NCI-H82 treated with DMSO at 0.1 percent for 48 hours (cell line): ENCODE measurements around the gene EFCAB6.

Experiments used
- DNase-seq: peaks from one replicate; lab custom pipeline; 2025; ENCODE audit not compliant: unreplicated experiment; lab: John Stamatoyannopoulos, UW

Gene EFCAB6

DNA sequence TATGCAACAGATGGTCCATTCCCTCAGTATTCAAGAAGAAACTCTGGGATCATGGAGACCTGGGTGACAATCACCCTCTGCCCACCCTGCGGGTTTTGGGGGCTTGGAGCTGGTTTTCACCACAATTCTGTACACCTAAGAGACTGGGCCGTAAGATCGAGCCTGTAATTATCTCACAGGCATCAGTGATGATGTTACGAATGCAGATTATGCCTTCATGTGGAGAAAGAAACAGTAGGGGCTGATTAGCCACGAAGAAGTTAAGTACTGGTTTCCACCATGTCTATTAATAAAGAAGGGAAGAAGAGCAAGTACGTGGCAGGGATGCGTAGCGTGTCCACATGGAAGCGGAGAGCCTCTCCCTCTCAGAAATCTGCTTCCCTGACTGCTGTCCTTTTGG is 5.3 kb upstream of the EFCAB6 start:
- no peak for DNase-seq

GRCh38 chr22:43814264-43814663 is 2.2 kb upstream of the EFCAB6 start:
- DNase-seq = no peak

GRCh38 chr22:43812890-43813289 is 785 bp upstream of the EFCAB6 start:
- no peak for DNase-seq

GRCh38 chr22:43811777-43812148 is 342 bp downstream of the EFCAB6 start:
- DNase-seq = no peak

DNA sequence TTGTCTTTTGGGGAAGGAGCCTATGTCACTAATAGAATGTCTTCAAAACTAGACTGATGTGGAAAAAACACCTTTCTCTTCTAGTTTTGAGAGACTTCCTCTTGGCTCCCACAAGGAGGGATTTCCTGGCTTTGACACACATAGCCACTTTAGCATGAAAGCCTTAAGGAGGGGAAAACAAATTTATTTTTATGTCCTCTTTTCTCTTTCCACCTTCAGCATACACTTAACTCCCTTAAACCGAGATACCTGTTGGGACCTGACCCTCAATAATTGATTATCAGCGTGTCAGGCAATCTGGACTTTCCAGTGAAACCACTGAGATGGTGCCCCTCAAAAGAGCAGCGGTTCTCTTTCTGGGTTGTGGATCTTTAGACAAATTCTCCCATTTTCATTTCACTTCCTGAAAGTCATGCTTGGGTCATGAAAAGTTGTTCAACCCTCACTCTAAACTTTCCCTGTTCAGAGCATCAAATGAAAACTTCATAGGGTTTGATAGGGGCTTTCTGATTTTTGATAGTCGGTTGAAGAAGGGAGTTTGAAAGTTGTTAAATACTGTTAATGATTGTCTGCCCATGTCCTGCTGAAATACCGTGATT is 9.1 kb downstream of the EFCAB6 start:
- DNase-seq = no peak

GRCh38 chr22:43800970-43801369 is 11.1 kb downstream of the EFCAB6 start:
- no peak for DNase-seq

- DNase-seq = no peak
Measured at GRCh38 chr22:43798492-43798891, 13.6 kb downstream of the EFCAB6 start.

GRCh38 chr22:43796567-43796966 is 15.5 kb downstream of the EFCAB6 start:
- no peak for DNase-seq

DNA sequence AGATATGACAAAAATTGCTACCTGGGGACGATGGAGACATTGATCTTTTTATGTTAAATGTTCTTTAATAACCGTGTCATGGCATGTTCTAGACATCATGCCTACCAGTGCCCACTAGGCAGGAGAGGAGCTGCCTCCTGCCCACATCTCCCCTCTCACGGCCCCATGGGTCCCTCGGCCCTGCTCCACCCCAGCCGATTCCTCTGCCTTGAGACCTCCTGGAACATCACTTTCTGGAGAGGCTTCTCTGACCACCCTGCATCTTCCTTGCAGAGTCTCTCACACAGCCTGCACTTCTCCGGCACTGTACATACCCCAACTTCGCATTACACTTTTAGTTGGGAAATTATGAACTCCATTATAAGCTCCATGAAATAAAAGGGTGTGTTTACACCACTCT is 16.8 kb downstream of the EFCAB6 start:
- no peak for DNase-seq

- DNase-seq = no peak
Measured at GRCh38 chr22:43792905-43793304, 19.2 kb downstream of the EFCAB6 start.

DNA sequence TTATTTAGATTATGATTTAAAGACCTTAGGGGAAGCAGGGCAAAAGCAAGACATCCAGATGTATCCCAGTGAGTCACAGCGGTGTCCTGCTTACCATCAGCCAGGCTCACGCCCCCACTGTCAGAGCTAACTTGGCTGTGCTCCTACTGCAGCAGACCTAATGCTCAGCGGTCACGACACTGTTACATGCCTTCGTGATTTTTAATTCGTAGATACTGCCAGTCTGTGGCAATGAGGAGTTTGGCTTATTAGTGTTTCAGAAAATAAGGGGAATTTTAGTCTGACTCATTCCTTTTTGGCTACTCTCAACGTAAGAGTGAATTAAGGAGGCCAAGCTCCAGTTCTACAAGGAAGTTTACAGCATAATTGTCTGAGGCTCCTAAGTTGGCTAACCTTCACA is 22.7 kb downstream of the EFCAB6 start:
- DNase-seq = no peak

DNA sequence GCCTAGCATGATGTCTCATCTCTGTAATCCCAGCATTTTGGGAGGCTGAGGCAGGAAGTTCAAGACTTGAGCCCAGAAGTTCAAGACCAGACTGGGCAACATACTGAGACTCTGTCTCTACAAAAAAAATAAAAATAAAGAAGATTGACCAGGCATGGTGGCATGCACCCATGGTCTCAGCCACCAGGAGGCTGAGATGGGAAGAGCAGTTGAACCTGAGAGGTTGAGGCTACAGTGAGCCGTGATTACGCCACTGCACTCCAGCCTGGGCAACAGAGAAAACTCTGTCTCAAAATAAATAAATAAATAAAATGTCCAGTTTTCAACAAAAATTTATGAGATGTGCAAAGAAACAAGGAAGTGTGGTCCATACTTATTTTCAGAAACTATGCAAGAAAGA is 28.3 kb downstream of the EFCAB6 start:
- DNase-seq = no peak

GRCh38 chr22:43782448-43782847 is 29.7 kb downstream of the EFCAB6 start:
- DNase-seq = no peak

DNA sequence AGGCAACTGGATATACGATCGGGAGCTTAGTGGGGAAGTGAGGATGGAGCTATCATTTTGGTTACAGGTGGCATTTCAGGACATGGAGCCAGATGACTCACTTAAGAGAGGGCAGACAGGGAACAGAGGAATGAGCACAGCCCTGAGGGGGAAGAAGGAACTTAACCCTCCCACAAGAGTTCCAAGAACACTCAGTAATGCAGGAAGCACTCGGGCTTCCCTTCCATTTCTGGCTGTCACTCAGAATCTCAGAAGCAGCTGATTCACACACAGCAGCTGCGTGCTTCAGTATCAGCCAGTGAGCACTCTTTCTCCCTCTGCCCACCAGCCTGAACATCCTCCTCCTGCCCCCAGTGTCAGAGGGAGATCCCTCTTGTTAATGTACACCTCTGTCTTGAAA is 34.8 kb downstream of the EFCAB6 start:
- DNase-seq = no peak

DNA sequence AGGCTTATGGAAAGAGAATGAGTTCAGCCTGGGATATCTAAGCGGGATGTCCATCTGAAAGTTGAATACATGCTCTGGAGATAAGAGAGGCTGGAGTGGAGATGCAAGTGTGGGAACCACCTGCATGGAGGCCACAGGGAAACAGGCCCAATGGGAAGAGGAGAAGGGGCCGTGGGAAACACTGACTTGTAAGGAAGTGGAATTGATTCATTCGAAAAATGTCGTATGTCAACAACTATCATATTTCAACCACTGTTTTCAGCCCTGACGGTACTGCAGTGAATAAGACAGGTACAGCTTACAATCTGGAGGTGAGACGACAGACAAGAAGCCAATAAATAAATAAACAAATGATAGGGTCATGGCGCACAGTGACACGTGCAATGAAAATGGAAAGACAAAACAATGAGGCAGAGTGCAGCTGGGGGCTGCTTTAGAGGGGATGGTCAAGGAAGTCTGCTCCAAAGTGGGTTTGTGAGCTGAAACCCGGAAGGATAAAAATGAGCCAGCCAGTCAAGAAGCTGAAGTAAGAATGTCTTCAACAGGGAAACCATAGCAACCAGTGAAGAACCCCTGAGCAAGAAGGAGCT is 35.9 kb downstream of the EFCAB6 start:
- no peak for DNase-seq

GRCh38 chr22:43774318-43774915 is 37.7 kb downstream of the EFCAB6 start:
- no peak for DNase-seq

DNA sequence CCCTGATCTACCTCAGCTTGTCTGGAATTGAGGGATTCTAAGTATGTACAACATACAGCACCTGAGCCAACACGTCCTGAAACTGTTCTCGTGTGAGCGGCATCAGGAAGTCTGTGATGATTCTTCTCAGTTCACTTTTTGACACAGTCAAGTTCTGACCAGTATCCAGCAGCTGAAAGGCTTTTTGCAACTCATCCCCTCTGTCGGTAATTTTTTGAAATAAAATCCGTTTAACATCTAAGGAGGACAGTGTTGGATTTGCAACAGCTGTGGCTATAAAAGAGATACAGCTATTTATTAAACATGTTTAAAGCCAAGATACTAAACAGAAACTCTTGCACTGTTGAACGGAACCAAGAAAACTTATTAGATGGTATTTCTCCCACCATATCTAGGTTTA is 39.3 kb downstream of the EFCAB6 start:
- DNase-seq = no peak

GRCh38 chr22:43755452-43755851 is 56.7 kb downstream of the EFCAB6 start:
- DNase-seq = no peak

DNA sequence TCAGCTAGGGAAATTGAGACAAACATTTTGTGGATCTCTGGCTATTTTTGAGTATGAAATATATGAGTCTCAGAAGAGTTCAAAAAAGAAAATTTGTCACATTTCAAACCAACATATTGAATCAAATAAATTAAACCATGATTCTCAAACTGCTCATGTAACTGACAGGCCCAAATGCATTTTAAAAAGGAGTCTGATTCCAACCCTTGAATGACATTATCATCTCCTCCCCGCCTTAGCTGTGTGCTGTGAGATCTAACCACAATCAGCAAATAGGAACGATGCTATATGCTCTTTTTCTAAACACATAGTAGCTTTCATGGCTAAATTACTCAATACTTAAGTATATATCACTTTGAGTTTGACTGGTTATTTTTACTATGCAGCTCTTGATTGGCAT is 57.1 kb downstream of the EFCAB6 start:
- no peak for DNase-seq

GRCh38 chr22:43754176-43754575 is 57.9 kb downstream of the EFCAB6 start:
- DNase-seq = no peak

DNA sequence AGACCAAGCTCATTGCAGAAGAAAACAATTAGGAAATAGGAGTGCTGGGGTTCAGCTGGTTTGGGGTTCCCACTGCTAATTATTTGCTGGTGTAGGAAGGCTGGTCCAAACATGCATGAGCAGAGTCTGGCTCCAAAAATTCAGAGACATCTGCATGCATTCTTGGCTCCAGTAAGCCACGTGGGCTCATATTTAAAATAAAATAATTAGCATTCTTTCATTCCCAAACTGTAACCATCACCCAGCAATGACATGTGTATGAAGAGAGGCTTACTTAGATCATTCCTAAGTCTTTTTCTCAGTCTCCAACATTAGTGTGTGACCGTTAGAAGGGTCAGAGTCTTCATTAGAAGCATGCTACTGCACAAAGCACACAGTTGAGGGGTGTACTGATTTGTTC is 58.4 kb downstream of the EFCAB6 start:
- no peak for DNase-seq

DNA sequence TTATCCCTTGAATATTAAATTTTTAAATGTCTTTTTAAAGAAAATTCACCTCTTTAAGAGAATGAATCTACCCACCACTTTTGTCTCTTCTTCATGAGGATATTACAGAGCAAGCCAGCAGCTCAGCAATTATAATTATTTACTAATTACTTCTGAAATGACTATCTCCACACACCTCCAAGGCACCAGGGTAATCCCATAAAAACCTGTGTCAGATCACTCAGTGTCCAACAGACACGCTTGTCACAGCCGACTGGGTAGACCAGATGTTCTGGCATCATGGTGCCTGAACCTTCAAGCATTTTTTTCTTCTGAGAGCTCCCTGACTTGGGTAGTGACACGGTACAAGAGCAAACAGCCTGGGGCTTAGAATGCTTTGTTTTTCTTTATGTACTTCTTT is 61.4 kb downstream of the EFCAB6 start:
- DNase-seq = peak; percentile 56

- DNase-seq = no peak
Measured at GRCh38 chr22:43749473-43749872, 62.6 kb downstream of the EFCAB6 start.
